ENCODE data around the gene BRIX1.

Gene BRIX1, protein sequence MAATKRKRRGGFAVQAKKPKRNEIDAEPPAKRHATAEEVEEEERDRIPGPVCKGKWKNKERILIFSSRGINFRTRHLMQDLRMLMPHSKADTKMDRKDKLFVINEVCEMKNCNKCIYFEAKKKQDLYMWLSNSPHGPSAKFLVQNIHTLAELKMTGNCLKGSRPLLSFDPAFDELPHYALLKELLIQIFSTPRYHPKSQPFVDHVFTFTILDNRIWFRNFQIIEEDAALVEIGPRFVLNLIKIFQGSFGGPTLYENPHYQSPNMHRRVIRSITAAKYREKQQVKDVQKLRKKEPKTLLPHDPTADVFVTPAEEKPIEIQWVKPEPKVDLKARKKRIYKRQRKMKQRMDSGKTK

DNA sequence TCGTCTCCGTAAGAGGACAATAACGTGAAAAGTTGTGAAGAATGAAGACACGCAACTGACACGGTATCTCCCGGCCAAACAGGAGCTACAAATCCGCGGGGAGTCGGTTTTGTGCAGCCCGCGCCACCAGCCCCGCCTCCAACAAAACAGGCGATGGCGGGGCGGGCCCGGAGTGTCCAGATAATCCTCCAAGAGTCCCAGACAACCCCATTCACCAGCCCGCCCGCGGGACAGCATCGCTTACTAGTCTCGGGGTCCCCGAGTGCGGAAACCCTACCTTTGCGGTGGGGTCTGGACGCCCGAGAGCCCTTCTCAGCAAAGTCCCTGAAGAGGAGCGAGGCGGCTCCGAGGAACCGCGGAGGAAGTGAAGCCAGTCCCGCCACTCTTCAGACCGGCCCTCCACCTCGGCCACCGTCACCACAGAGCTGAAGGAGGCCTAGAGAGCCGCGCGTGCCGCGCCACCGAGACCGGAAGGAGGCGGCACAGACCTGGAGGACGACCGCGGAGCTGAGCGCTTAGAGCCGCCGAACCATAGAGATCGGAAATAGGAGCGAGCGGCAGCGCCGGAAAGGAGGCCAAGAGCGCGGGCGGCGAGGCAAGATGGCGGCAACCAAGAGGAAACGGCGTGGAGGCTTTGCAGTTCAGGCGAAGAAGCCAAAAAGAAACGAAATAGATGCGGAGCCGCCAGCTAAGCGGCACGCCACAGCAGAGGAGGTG, at the start of gene BRIX1, which contains the start of gene RAD1:
TSS of gene BRIX1 (plus strand) at position 573 of the 717 bp plus-strand sequence. CDS start at position 601, 28 bp downstream.
TSS of gene RAD1 (minus strand) at position 366 of the 717 bp plus-strand sequence. CDS start 612 bp downstream, outside the sequence.
- Histone ChIP-seq H3K9me3 (ENCODE audit: control insufficient read depth in 1 of 2, low read length in 2 of 2) (no peaks in the 10 kb centered on the region), H3K27ac (ENCODE audit: low read length) (peak within 1 kb of the TSS; percentile 92), H3K4me1 (ENCODE audit: control insufficient read depth in 1 of 2, insufficient read depth in 2 of 2, low read length in 2 of 2) (peaks cover 21 to 38% of the 10 kb centered on the region in 2 donors), H3K27me3 (ENCODE audit: low read depth, low read length) (no peaks in the 10 kb centered on the region), H3K4me3 (ENCODE audit: low read depth in 1 of 2, low read length in 2 of 2) (peak within 1 kb of the TSS; percentile 98 to 99), H3K36me3 (ENCODE audit: control insufficient read depth in 1 of 2, insufficient read depth in 2 of 2, low read length in 2 of 2) (peaks cover 18 to 20% of the 10 kb centered on the region in 2 donors)

DNA sequence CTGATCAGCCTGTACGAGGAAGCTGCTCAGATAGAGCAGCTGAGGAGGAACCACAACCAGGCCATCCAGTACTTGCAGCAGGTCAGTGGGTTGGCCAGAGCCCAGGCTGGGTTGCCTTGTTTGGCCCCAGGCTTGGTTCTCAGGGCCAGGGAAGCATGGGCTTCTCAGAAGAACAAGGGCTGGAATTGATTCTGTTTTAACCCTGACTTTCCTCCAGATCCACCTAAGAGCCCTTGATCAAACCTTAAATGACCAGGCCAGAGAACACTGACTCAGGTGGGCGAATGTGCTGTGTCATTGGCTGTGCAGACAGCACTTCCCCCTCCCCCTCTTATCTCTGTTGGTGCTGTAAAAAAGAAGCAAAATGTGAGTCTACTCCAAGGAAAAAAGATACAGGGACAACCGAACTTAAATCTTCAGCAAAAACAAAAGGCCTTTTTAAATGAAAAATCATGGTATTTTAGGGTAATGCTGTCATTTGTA, 48.5 kb upstream of the BRIX1 start:
- H3K4me1 ChIP-seq (ENCODE audit: control insufficient read depth in 1 of 2, insufficient read depth in 2 of 2, low read length in 2 of 2), result no peaks in the 10 kb centered on the region
- no peak overlapping the region for H3K4me3 ChIP-seq (ENCODE audit: low read depth in 1 of 2, low read length in 2 of 2)
- H3K27ac ChIP-seq (ENCODE audit: low read length), result no peak overlapping the region
- H3K27me3 ChIP-seq (ENCODE audit: low read depth, low read length), result no peaks in the 10 kb centered on the region
- no peaks in the 10 kb centered on the region for H3K9me3 ChIP-seq (ENCODE audit: control insufficient read depth in 1 of 2, low read length in 2 of 2)
- H3K36me3 ChIP-seq (ENCODE audit: control insufficient read depth in 1 of 2, insufficient read depth in 2 of 2, low read length in 2 of 2), result no peaks in the 10 kb centered on the region

DNA sequence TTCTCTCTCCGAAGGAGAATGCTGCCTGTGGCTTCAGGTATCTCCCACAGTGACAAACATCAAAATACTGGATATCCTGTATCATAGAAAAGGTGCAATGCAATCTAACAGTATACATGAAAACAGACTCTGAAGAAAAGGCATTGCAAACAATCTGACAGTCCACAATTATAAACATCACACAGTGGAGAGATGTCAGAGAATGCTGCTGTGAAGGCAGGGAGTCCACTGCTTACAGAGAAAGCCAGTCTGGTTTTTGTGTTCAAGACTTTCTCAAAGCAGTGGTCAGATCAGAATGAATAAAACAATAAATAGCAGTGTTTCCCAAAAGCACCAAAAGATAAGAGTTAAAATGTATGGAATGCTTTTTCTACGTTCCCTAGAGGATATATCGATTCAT, 47.9 kb upstream of the BRIX1 start:
- Histone ChIP-seq H3K4me1 (ENCODE audit: control insufficient read depth in 1 of 2, insufficient read depth in 2 of 2, low read length in 2 of 2) (no peaks in the 10 kb centered on the region), H3K9me3 (ENCODE audit: control insufficient read depth in 1 of 2, low read length in 2 of 2) (no peaks in the 10 kb centered on the region), H3K27ac (ENCODE audit: low read length) (no peak overlapping the region), H3K36me3 (ENCODE audit: control insufficient read depth in 1 of 2, insufficient read depth in 2 of 2, low read length in 2 of 2) (no peaks in the 10 kb centered on the region), H3K27me3 (ENCODE audit: low read depth, low read length) (no peaks in the 10 kb centered on the region), H3K4me3 (ENCODE audit: low read depth in 1 of 2, low read length in 2 of 2) (no peak overlapping the region)

DNA sequence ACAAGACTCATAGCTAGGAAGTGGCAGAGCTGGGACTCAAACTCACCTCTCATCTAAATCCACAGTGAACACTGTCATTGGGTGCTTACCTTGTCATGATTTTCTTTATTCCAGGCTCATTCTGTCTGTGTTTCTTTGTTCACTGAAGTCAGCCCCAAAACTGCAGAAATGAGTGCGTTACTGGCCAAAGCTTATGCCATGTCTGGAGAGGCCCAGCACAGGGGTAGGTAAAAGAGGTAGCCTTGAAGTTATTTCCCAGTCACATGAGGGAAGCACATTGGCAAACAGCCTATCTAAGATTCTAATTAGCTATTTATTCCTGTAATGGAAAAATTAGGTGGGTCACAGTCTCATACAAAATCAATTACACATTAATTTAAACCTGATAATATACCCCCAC, 46.7 kb upstream of the BRIX1 start:
- Histone ChIP-seq H3K4me1 (ENCODE audit: control insufficient read depth in 1 of 2, insufficient read depth in 2 of 2, low read length in 2 of 2) (no peaks in the 10 kb centered on the region), H3K36me3 (ENCODE audit: control insufficient read depth in 1 of 2, insufficient read depth in 2 of 2, low read length in 2 of 2) (no peaks in the 10 kb centered on the region), H3K4me3 (ENCODE audit: low read depth in 1 of 2, low read length in 2 of 2) (no peak overlapping the region), H3K27me3 (ENCODE audit: low read depth, low read length) (no peaks in the 10 kb centered on the region), H3K9me3 (ENCODE audit: control insufficient read depth in 1 of 2, low read length in 2 of 2) (no peaks in the 10 kb centered on the region), H3K27ac (ENCODE audit: low read length) (no peak overlapping the region)

DNA sequence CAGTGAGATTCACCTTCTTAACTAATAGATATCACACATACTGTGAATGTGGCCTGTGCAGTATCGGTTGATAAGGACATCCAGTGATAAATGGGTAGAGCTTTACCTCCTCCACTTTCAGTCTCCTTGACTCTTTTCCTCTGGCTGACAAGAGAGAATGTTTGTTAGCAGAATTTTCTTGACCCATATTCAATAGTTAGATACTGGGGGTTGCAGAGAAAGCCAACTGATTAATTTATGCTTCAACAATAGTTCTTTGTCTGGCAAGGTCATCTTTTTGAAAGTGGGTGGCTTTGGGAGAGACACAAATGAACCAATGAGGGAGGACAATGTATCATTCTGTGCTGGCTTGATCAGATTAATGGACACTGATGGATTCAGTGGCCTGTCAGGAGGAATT, 46.3 kb upstream of the BRIX1 start:
- H3K36me3 ChIP-seq (ENCODE audit: control insufficient read depth in 1 of 2, insufficient read depth in 2 of 2, low read length in 2 of 2), result no peaks in the 10 kb centered on the region
- H3K27ac ChIP-seq (ENCODE audit: low read length), result no peak overlapping the region
- no peaks in the 10 kb centered on the region for H3K27me3 ChIP-seq (ENCODE audit: low read depth, low read length)
- no peak overlapping the region for H3K4me3 ChIP-seq (ENCODE audit: low read depth in 1 of 2, low read length in 2 of 2)
- no peaks in the 10 kb centered on the region for H3K4me1 ChIP-seq (ENCODE audit: control insufficient read depth in 1 of 2, insufficient read depth in 2 of 2, low read length in 2 of 2)
- no peaks in the 10 kb centered on the region for H3K9me3 ChIP-seq (ENCODE audit: control insufficient read depth in 1 of 2, low read length in 2 of 2)

DNA sequence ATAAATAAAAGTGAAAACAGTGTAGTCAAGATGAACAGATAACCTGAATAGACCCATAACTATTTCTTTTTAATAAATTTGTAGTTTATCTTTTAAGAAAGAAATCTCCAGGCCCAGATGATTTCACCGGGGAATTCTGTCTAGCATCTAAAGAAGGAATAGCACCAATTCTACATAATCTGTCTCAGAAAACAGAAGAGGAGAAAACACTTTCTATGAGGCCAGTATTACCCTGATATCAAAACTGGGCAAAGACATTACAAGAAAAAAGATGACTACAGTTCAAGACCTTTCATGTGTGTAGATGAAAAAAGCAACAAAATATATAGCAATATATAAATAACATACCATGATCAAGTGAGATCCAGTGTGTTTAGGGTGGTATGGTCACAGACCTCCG, 45.1 kb upstream of the BRIX1 start:
- H3K27me3 ChIP-seq (ENCODE audit: low read depth, low read length), result no peaks in the 10 kb centered on the region
- no peaks in the 10 kb centered on the region for H3K4me1 ChIP-seq (ENCODE audit: control insufficient read depth in 1 of 2, insufficient read depth in 2 of 2, low read length in 2 of 2)
- no peak overlapping the region for H3K27ac ChIP-seq (ENCODE audit: low read length)
- no peaks in the 10 kb centered on the region for H3K36me3 ChIP-seq (ENCODE audit: control insufficient read depth in 1 of 2, insufficient read depth in 2 of 2, low read length in 2 of 2)
- H3K9me3 ChIP-seq (ENCODE audit: control insufficient read depth in 1 of 2, low read length in 2 of 2), result no peaks in the 10 kb centered on the region
- H3K4me3 ChIP-seq (ENCODE audit: low read depth in 1 of 2, low read length in 2 of 2), result no peak overlapping the region

DNA sequence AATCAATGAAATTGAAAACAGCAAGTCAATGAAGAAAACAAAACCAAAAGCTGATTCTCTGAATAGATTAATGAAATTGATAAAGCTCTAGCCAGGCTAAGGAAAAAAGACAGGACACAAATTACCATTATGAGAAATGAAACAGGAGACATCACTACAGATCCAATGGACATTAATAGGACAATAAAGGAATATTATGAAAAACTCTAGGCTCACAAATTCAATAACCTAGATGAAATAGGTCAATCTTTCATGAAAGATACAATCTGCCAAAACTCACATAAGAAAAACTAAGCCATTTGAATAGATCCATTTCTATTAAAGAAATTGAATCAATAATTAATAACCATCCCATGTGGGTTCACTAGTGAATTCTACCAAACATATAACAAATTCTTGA, 39.2 kb upstream of the BRIX1 start:
- Histone ChIP-seq H3K27me3 (ENCODE audit: low read depth, low read length) (no peaks in the 10 kb centered on the region), H3K4me1 (ENCODE audit: control insufficient read depth in 1 of 2, insufficient read depth in 2 of 2, low read length in 2 of 2) (no peaks in the 10 kb centered on the region), H3K36me3 (ENCODE audit: control insufficient read depth in 1 of 2, insufficient read depth in 2 of 2, low read length in 2 of 2) (no peaks in the 10 kb centered on the region), H3K9me3 (ENCODE audit: control insufficient read depth in 1 of 2, low read length in 2 of 2) (no peaks in the 10 kb centered on the region), H3K27ac (ENCODE audit: low read length) (no peak overlapping the region), H3K4me3 (ENCODE audit: low read depth in 1 of 2, low read length in 2 of 2) (no peak overlapping the region)

DNA sequence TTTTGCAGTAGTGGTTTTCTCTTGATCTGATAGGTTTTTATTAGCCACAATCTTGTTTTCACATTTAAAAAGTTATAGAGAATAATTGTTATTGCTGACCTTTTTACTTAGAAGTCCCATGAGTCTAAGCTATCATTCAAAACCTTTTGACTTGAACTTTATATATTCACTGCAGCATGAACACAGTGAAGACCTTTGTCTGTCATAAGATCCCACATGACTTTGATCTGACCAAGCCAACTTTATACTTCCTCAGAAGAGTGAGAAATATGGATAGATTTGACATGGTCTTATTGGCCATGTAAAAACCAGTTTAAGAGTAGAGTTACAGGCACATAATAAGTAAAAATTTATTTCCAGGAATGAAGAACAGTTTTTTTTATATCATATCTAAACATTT, 34.3 kb upstream of the BRIX1 start:
- no peaks in the 10 kb centered on the region for H3K4me1 ChIP-seq (ENCODE audit: control insufficient read depth in 1 of 2, insufficient read depth in 2 of 2, low read length in 2 of 2)
- H3K9me3 ChIP-seq (ENCODE audit: control insufficient read depth in 1 of 2, low read length in 2 of 2), result no peaks in the 10 kb centered on the region
- no peaks in the 10 kb centered on the region for H3K27me3 ChIP-seq (ENCODE audit: low read depth, low read length)
- H3K36me3 ChIP-seq (ENCODE audit: control insufficient read depth in 1 of 2, insufficient read depth in 2 of 2, low read length in 2 of 2), result no peaks in the 10 kb centered on the region
- no peak overlapping the region for H3K27ac ChIP-seq (ENCODE audit: low read length)
- H3K4me3 ChIP-seq (ENCODE audit: low read depth in 1 of 2, low read length in 2 of 2), result no peak overlapping the region

DNA sequence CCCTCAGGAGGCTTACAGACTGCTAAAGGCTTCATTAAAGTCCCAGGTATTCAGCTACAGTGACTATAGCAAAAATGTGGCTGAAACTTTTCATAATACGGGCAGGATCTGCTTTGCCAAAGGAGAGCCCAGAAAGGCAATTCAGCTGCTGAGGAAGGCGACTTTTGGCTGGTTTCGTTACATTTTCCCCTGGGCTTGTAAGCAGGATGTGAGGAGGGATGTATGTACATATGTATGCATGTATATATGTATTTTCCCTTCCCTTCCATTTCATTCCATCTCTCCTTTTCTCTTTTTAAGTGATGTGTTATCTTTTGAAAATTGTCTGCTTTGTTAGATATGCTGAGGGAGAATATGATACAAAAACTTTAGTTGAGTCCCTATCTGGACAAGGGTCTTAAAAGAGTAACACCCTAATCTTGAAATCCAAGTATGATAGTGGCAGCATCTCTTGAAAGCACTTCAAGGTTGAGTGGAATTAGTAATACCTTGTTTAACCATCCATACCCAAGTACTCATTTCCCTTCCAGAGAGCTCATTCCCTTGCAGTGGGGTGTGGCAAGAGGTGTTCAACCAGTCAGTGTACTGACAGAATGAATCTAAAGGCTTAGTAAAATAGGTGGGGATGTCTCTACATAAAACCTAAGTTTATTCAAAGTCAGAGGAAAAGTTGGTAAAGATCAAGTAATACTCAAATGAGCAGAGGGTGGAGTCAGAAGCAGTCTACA, 29.0 kb upstream of the BRIX1 start:
- H3K4me1 ChIP-seq (ENCODE audit: control insufficient read depth in 1 of 2, insufficient read depth in 2 of 2, low read length in 2 of 2), result no peaks in the 10 kb centered on the region
- H3K27ac ChIP-seq (ENCODE audit: low read length), result no peak overlapping the region
- no peaks in the 10 kb centered on the region for H3K36me3 ChIP-seq (ENCODE audit: control insufficient read depth in 1 of 2, insufficient read depth in 2 of 2, low read length in 2 of 2)
- H3K27me3 ChIP-seq (ENCODE audit: low read depth, low read length), result no peaks in the 10 kb centered on the region
- no peaks in the 10 kb centered on the region for H3K9me3 ChIP-seq (ENCODE audit: control insufficient read depth in 1 of 2, low read length in 2 of 2)
- no peak overlapping the region for H3K4me3 ChIP-seq (ENCODE audit: low read depth in 1 of 2, low read length in 2 of 2)

DNA sequence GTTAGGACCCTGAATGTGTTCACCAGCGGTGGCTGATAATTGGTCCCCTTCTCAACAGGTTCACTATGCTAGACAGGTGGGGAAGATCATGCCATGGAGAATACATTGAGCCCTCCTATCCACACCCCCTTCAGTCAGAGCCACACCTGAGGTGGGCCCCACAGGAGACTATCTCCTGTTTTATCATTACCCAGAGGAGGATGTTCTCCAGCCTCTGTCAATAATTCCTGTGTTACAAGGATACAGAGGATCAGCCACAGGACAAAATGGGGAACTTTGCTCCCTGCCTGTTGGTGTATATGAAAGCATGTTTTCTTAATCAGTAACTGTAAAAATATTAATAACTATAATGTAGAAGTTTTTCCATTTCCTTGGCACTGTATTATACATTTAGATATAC, 26.1 kb upstream of the BRIX1 start:
- no peaks in the 10 kb centered on the region for H3K4me1 ChIP-seq (ENCODE audit: control insufficient read depth in 1 of 2, insufficient read depth in 2 of 2, low read length in 2 of 2)
- H3K27me3 ChIP-seq (ENCODE audit: low read depth, low read length), result no peaks in the 10 kb centered on the region
- no peaks in the 10 kb centered on the region for H3K9me3 ChIP-seq (ENCODE audit: control insufficient read depth in 1 of 2, low read length in 2 of 2)
- H3K27ac ChIP-seq (ENCODE audit: low read length), result no peak overlapping the region
- no peak overlapping the region for H3K4me3 ChIP-seq (ENCODE audit: low read depth in 1 of 2, low read length in 2 of 2)
- H3K36me3 ChIP-seq (ENCODE audit: control insufficient read depth in 1 of 2, insufficient read depth in 2 of 2, low read length in 2 of 2), result no peaks in the 10 kb centered on the region

DNA sequence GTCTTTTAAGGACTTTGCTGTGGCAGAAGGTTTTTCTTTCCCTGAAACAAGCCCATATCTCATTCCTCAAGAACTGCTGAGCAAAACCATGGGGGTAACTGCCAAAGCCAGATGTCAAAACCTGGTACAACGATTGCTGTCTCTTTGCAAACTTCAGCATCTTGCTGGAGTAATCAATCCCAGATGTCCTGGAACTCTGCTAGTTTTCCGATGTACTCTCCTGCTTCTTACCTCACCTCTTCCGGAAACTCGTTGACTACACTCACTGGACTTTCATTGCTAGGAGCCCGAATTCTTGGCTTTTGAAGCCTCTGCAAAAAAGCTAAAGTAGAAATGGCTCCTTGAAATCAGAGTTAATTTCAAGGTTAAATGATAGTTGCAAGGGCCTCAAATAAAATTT, 23.5 kb upstream of the BRIX1 start:
- Histone ChIP-seq H3K4me1 (ENCODE audit: control insufficient read depth in 1 of 2, insufficient read depth in 2 of 2, low read length in 2 of 2) (no peaks in the 10 kb centered on the region), H3K9me3 (ENCODE audit: control insufficient read depth in 1 of 2, low read length in 2 of 2) (no peaks in the 10 kb centered on the region), H3K27ac (ENCODE audit: low read length) (no peak overlapping the region), H3K4me3 (ENCODE audit: low read depth in 1 of 2, low read length in 2 of 2) (no peak overlapping the region), H3K27me3 (ENCODE audit: low read depth, low read length) (no peaks in the 10 kb centered on the region), H3K36me3 (ENCODE audit: control insufficient read depth in 1 of 2, insufficient read depth in 2 of 2, low read length in 2 of 2) (no peaks in the 10 kb centered on the region)

Data from muscle layer of duodenum (tissue), 2 donors.